Suppressor macrophage treated with lipopolysaccharide for 1 hour (primary cell): ENCODE results near the gene SPEM2.

Experiments
- DNase-seq, 3 donors: peaks; one replicate each; pipeline ENCODE4 v3.0.0-alpha.2; 2020 to 2022

SPEM2 gene

DNA sequence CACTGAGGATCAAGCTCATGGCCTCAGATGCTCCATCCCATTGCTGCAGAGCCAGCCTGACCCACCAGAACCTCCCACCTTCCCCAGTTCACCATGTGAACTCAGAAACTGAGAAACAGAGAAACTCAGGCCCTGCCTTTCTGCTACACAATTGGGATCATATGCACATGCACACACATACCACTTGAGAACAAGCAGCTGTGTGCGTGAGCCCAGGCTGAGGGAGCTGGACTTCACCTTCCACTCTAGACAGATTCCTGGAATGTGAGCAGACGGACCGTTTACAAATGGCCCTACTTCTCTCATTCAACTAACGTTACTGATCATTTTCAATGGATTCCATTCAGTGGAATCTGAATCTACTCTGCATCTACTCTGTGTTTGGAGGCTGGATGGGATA, 1.7 kb upstream of the SPEM2 start:
- DNase-seq = no peak

DNA sequence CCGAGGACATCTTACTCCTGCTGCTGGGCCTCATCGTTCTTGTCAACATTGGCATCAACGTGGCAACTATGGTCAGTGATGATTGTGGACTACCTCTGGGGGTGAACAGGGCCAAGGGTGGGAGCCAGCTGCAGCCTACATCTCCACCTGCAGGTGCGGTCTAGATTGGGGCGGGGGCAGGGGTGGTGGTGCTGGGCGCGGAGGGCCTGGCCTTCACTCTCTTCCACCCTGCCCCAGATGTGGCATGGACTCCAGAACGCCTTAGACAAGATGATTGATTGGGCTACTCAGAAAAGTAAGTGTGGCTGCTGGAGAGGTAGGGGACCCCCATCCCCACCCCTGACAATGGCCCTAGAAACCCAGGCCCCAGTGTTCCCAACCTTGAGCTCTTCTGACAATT, 340 bp downstream of the SPEM2 start:
- no peak for DNase-seq

DNA sequence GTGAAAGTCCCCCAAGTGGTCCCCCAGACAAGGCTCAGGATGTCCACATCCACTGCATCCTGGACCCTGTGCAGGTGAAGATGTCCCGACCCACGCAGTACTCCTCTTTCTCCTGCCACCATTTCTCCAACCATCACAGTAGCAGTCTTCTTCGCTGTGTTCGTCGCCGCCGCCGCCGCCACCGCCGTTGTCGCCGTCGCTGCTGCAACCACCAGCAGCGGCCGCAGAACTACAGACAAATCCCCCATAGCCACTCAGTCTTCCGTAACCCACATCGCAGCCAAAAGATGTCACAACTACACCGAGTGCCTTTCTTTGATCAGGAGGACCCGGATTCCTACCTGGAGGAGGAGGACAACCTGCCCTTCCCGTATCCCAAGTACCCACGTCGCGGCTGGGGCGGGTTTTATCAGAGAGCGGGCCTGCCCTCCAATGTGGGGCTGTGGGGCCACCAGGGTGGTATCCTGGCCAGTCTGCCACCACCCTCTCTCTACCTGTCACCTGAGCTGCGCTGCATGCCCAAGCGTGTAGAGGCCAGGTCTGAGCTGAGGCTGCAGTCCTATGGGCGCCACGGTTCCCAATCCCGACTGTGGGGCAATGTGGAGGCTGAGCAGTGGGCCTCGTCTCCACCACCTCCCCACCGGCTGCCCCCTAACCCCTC, 917 bp downstream of the SPEM2 start:
- no peak for DNase-seq

DNA sequence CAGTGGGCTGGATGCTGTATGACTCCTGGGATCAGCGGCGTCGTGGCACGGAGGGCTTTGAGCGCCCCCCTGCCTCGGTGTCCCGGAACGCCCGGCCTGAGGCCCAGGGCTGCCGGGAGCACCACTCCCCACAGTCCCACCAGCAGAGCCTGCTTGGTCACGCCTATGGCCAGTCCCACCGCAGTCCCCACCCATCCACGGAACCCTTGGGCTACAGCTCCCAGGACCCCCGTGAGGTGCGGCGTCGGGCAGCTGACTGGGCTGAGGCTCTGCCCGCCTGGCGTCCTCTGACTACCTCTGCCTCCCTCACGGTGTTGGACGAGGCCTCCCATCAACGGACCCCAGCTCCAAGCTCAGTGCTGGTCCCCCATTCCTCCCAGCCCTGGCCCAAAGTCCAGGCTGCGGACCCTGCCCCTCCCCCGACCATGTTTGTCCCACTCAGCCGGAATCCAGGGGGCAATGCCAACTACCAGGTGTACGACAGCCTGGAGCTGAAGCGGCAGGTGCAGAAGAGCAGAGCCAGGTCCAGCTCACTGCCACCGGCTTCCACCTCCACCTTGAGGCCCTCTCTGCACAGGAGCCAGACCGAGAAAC, 1.6 kb downstream of the SPEM2 start:
- DNase-seq = no peak

DNA sequence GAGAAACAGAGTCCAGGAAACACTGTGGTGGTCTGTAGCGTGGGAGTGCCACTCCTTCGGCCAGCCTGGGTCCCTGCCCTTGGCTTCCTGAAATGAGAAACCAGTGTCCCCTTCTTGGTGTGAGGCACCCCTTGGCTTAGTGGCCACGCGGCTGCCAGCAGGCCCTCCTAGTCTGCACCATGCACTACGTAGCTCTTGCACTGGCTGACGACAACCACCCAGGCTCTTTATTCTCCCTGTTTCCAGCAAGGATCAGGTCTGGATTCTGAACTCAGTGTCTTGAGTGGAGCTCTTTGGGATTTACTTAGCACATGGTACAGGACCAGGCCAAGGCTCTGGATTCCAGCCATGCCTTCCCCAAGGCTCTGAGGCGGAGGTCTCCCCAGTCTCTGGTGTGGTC, 2.1 kb downstream of the SPEM2 start:
- DNase-seq = no peak

DNA sequence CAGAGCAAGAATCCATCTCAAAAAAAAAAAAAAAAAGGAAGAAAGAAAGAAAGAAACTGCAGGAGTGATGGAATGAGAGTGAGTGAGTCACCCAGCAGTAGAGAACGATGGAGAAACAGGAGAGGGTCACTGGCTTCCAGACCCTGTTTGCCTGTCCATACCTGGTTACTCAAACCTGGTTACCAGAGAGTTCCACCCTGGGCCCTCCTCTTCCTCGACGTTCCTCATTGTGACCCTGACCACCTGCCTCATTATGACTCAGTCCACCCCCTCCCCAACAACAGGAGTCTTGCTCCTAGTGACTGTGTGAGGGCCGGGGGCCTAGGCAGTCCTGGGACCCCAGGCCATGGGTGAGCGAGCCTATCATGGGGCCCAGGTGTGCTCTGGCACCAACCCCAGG, 3.1 kb downstream of the SPEM2 start, which contains the start of gene SPEM3:
Gene SPEM3 (plus strand): TSS at position 301 of the 400 bp plus-strand sequence. CDS start 46 bp downstream, at position 347.
- no peak for DNase-seq

DNA sequence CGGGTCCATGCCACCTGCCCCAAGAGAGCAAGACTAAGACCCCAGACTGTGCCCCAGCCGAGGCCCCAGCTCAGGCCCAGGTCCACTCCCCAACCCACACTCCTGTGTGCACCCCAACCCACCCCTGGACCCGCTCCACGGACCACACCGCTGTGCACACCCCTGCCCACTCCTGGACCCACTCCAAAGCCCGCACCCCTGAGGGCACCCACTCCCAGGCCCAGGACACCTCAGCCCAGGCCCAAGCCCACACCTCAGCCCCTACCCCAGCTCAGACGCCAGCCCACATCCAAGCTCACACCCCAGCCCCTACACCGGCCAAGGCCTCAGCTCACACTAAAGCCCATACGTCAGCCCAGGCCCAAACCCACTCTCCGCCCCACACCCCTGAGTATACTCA, 4.3 kb downstream of the SPEM2 start:
- no peak for DNase-seq

DNA sequence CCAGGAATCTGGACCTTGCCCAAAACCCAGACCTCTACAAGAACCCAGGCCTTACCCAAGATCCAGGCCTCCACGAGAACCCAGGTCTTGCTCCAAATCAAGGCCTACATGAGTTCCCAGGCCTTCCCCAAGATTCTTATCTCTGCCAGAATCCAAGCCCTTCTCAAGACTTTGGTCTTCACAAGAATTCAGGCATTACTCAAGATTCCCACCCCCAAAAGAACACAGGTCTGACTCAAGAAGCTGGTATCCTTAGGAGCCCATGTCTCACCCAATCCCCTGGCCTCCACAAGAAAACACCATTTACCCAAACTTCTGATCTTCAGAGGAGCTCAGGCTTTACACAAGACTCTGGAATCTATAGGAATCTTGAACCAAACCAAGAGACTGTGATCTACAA, 5.8 kb downstream of the SPEM2 start:
- no peak for DNase-seq

DNA sequence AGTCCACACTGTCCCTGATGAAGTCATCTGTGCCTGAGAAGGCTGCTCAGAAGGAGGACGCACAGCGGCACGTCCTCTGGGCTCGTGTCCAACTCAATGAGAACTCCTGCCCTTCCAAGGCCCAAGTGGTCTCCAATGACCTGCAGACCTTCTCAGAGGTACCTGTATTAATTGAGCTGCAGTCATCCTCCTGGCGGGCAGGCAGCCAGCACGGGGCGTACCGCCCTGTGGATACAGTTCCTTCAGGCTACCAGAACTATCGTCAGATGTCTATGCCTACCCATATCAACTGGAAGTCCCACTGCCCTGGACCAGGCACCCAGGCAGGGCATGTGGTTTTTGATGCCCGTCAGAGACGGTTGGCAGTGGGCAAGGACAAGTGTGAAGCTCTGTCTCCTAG, 6.9 kb downstream of the SPEM2 start:
- DNase-seq = no peak

DNA sequence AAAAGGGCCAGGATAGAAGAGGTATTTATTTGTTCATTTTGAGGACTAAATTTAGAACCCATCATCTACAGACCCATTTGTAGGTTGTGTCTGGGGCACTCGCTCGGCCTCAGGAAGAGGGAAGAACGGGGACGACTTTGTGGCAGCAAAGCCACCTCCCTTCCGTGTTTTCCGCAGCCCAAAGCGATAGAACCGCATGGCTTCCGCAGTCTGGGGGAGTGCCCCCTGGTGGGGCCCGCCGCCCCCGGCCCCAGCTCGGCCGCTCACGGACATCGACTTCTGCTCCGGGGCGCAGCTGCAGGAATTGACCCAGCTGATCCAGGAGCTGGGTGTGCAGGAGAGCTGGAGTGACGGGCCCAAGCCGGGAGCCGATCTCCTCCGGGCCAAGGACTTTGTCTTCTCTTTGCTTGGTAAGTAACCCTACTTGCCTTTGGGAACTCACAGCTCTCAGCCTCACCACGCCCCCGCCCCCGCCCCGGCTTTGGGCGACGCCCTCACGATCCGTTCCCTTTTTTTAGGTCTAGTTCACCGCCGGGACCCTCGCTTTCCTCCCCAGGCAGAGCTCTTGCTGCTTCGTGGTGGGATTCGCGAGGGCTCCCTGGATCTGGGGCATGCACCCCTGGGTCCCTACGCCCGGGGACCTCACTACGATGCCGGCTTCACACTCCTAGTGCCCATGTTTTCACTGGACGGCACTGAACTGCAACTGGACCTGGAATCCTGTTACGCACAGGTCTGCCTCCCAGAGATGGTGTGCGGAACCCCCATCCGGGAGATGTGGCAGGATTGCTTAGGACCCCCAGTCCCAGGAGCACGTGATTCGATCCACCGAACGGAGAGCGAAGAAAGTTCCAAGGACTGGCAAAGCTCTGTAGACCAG, 10.5 kb downstream of the SPEM2 start:
- DNase-seq = peak; percentile 57 to 81 (median 73)

DNA sequence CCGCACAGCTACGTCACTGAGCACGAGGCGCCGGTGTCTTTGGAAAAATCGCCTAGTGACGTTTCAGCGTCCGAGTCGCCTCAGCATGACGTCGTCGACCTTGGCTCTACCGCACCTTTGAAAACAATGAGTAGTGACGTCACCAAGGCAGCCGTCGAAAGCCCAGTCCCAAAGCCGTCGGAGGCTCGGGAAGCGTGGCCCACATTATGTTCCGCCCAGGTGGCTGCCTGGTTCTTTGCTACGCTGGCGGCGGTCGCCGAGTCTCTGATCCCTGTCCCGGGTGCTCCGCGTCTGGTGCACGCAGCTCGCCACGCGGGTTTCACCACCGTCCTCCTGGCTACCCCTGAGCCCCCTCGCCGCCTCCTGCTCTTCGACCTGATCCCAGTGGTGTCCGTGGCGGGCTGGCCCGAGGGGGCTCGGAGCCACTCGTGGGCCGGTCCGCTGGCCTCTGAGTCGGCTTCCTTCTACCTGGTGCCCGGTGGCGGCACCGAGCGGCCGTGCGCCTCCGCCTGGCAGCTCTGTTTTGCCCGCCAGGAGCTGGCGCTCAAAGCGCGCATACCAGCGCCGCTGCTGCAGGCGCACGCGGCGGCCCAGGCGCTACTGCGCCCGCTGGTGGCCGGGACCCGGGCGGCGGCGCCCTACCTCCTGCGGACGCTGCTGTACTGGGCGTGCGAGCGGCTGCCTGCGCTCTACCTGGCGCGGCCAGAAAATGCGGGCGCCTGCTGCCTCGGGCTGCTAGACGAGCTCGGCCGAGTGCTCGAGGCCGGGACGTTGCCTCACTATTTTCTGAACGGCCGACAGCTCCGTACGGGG, 11.3 kb downstream of the SPEM2 start:
- DNase-seq = peak; percentile 86 to 95 (median 91)

DNA sequence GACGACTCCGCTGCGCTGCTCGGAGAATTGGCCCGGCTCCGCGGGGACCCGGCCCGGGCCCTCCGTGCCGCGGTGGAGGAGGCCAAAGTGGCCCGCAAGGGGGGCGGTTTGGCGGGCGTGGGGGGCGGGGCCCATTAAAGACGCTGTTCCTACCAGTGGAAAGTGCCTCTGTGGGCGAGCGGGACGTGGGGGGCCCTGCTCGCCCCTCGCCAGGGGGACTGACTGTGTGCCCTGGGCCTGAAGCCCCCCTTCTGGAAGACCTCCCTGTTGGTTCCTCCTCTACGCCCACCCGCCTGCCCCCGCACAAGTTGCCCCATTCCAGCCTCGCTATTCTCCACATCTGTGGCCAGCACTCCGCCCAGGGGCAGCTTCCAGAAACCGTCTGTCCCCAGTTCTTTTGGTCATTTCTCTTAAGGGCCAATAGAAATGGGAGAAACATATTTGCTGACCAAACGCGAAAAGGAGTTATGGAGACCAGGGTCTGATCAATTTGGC, 12.0 kb downstream of the SPEM2 start:
- DNase-seq = no peak

DNA sequence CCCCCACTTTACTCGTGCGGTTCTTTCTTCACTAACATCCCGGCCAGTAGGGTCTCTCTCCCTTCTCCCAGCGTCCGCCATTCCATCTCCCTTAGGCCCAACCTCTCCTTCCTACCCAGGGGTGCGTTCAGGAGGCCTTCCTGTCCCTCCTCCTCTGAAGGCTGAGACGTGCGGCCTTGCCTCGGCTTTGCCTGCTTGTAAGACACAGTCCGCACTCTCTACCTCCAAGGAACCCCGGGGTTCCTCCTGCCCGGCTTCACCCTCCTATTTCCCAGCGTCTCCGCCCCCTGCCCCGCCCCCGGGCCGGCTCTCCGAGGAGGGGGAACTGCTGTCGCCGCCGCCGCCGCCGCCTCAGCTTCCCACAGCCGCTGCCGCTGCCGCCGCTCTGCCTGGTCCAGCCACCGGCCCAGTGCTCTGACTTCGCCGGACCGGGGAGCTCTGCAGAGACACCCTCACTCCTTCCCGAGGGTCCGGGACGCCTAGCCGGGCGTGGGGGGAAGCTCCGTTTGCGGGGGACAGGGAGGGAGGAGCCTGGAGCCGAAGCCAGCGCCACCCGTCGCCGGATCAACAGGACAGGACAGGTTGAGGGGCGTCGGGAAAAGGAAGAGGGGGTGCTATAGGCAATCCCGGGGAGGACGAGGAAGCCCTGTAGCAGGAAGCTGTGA, 12.7 kb downstream of the SPEM2 start:
- peak; percentile 63 to 91 (median 80) for DNase-seq

DNA sequence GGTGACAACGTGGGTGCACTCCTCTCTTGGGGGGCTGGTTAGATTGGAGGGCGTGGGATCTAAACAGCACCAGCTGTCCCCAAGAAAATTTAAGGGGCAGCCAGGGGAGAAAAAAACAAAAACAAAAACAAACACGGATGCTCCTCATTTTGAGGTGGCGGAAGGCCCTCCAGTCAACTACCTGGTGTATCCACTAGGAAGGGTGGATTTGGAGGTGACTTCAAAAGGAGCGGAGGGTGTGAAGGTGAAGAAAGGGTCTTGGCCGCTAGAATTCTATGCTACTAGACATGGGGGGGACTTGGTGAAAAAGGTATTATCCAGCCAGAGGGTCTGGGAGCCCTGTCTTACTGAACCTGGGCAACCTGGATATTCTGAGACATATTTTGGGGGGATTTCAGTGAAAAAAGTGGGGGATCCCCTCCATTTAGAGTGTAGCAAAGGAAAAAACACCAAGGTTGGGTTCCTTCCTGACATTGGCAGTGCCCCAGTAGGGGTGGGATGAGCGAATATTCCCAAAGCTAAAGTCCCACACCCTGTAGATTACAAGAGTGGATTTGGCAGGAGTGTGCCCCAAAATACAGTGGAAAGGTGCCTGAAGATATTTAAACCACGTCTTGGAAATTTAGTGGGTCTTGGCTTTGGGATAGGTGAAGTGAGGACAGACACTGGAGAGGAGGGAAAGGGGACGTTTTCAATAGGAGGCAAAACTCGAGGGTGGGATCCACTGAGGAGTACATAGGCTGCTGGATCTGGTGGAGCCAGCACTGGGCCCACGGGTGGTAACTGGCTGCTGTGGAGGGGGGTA, 13.4 kb downstream of the SPEM2 start:
- DNase-seq = no peak

DNA sequence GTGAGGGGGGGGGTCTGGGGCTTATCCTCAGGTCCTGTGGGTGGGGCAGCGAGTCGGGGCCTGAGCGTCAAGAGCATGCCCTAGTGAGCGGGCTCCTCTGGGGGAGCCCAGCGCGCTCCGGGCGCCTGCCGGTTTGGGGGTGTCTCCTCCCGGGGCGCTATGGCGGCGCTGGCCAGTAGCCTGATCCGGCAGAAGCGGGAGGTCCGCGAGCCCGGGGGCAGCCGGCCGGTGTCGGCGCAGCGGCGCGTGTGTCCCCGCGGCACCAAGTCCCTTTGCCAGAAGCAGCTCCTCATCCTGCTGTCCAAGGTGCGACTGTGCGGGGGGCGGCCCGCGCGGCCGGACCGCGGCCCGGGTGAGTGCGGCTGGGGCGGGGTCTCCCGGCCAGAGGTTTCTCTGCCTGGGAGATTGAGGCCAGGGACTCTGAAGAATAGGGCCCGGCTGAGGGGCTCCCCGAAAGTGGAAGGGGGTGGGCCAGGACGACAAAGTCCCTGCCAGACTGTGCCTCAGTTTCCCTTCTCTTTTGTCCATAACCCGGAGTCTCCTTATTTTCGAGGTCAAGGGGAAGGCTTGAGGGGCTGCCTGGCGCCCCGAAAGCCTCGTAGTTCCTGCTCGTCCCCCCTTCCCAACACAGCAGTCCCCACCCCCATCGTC, 14.2 kb downstream of the SPEM2 start, which contains the start of gene FGF11:
Gene FGF11 (plus strand): TSS at position 51 of the 651 bp plus-strand sequence. CDS start 109 bp downstream, at position 160.
- no peak for DNase-seq

DNA sequence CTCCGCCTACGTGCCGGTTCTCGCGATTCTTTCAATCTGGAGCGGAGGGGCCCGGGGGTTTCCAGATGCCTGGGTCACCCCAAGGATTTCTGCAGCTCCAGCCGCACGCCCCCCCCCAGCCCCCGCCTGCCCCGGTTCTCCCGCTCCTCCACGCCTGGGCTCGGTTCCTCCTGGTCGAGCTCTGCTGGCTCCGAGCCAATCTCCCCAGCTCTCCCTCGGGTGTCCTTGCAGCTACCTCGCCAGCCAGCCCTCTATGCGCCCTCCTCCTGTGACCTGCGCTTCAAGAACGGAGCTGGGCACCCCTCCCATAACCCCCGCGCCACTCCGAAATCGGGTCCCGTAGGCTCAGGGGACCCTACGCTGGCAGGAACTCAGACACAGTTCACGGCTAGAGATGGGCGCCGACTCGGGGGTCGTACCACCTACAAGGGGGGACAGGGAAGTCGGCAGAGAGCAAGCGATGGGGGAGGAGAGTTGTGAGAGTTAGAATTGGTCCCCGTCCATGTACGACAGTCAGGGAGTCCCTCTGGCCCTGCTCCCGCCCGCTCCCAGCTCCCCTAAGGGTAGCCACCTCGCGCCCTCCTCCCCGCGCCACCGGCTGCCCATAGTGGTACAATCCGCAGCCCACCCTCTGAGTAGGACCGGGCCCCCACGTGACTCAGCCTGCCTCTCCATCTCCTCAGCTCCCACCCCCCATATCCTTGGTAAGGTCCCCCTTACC, 14.9 kb downstream of the SPEM2 start:
- DNase-seq = peak; percentile 41 to 70 (median 49)

DNA sequence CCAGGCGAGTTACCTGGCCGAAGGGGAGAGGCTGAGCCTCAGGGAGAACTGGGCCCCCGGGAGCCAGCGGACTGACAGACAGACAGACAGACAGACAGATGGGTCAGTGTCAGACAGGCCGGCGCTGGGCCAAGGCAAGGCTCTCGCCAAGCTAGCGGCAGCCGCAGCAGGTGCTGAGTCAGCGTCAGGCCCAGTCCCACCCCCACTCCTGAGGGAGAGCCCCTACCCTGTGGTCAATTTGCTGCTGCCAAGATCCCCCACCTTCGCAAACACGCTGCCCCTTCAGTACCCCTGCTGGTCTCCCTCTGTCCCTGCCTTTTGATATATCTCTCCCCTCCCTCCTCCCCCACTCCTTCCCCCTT, 15.4 kb downstream of the SPEM2 start:
- peak; percentile 50 to 72 (median 54) for DNase-seq

DNA sequence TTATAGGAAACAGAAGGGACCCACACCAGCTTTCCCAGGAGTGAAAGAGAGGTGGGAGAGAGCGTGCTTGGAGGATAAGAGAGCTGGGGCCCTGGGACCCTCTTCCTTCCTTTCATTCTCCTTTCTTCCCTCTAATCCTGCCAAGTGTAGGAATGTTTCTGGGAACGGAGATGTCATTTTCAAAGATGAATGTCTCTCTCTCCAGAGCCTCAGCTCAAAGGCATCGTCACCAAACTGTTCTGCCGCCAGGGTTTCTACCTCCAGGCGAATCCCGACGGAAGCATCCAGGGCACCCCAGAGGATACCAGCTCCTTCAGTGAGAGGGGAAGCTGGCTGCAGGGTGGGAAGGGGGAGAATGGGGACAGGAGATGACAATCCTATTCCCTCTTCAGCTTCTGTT, 15.8 kb downstream of the SPEM2 start:
- no peak for DNase-seq

DNA sequence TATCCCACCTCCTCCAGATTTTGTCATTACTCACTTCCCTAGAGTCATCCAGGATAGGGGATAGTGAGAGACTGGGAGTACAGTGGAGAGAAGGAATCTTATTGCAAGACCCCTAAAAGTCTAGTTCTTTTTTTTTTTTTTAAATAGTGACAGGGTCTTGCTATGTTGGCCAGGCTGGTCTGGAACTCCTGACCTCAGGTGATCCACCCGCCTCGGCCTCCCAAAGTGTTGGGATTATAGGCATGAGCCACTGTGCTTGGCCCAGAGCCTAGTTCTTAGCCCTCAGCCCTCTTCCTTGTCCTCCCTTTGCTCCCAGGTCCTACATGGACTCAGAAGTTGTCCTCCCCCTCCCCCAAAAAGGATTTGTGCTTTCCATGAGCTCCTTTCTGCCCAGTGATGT, 16.7 kb downstream of the SPEM2 start:
- no peak for DNase-seq
